Ovary (tissue), 9 donors: Measurements from ENCODE around the gene PACS2. TPM values are rescaled to one million over a fixed set of nuclear protein-coding genes. Genes with fewer than 3 reads are reported as not detected.

Source experiments
- DNase-seq, 5 donors: peaks; one replicate each; pipeline ENCODE4 v3.0.0-alpha.2; 2019 to 2020
- H3K27ac ChIP-seq, 2 donors: fragments of 200-600 bp; one replicate each; pipeline versions ENCODE4 v1.5.1 to v1.8.0; 2019 to 2022
- H3K27me3 ChIP-seq: fragments of 200-600 bp; one replicate; pipeline ENCODE4 v1.8.0; 2022
- H3K36me3 ChIP-seq: fragments of 200-600 bp; sonication (generic); one replicate; pipeline ENCODE4 v1.5.1; 2019
- H3K4me1 ChIP-seq: one replicate; pipeline ENCODE4 v1.8.1; 2013; ENCODE audit warnings: mild to moderate bottlenecking, moderate library complexity; ENCODE audit not compliant: insufficient read depth
- H3K4me3 ChIP-seq: fragments of 200-600 bp; sonication (generic); one replicate; pipeline ENCODE4 v1.5.1; 2017
- H3K9me3 ChIP-seq, 2 donors: fragments of 200-600 bp in 1 of 2; sonication (generic) in 1 of 2; one replicate each; pipeline versions ENCODE4 v1.5.1 to v1.8.1; 2013 to 2019; ENCODE audit warnings: mild to moderate bottlenecking in 1 of 2, moderate library complexity in 1 of 2
- CTCF ChIP-seq, 3 donors: fragments of 450-650 bp in 2 of 3; fragments of 200-600 bp in 1 of 3; IDR thresholded peaks; one replicate each; pipeline versions ENCODE4 v1.5.1 to v1.8.0; 2016 to 2022; ENCODE audit warnings: antibody characterized with exemption in 3 of 3, mild to moderate bottlenecking in 1 of 3
- EP300 ChIP-seq: sonication (generic); formaldehyde crosslinking; IDR thresholded peaks from one replicate; pipeline ENCODE4 v1.6.1; 2017; ENCODE audit warnings: antibody characterized with exemption
- POLR2A ChIP-seq: fragments of 450-650 bp; IDR thresholded peaks from one replicate; pipeline ENCODE4 v1.6.1; 2017; ENCODE audit warnings: antibody characterized with exemption, mild to moderate bottlenecking, moderate library complexity
- WGBS, 3 donors: extraction: QIAGEN DNeasy Blood & Tissue Kit in 1 of 3; methylation state at CpG; one replicate each; pipeline versions ENCODE4 v1.1.5 to v1.1.7; 2013 to 2017; 5-methylcytosine and 5-hydroxymethylcytosine counted together
- intact Hi-C, 4 donors: fragments of 100-400 bp; cut with DNase I; formaldehyde crosslinking; loops; one replicate each; pipeline versions ENCODE4 v1.11.0 to v1.15.1; 2022 to 2023
- polyA plus RNA-seq, 2 donors: library from polyadenylated mRNA; stranded (reverse); fragments of 200-250 nt in 1 of 2; fragments of 350-450 nt in 1 of 2; fragmentation: Illumina TruSeq in 1 of 2; extraction: RNeasy Lipid Tissue Mini Kit (QIAGEN cat#74804) in 1 of 2; gene quantifications; one replicate each; pipeline ENCODE4 v1.2.3, GENCODE V29; 2013 to 2014
- total RNA-seq, 7 donors: library from RNA; depleted of rRNA in 2 of 7; stranded (reverse); fragments of >200 nt in 2 of 7; fragmentation: NEBNext Ultra II Directional in 3 of 7; extraction: Animal tissue kit (Norgen Biotek cat#: 25700) in 3 of 7; gene quantifications; one replicate each; pipeline versions ENCODE4 v1.1.0 to v1.2.4, GENCODE V29; 2016 to 2023
- donor health status: DM: no; HTN: no; CAD: no; lungs with moderate emphysema.
- donor health status: DM: no; HTN: no; CAD: no.
- donor health status: Bipolar disorder and iron deficiency.
- donor health status: DM: yes; HTN: yes; CAD: no.
- donor health status: DM: no; HTN: no; CAD: no.
- donor health status: DM: yes; HTN: yes; CAD: no.

PACS2 gene
- total and polyA plus RNA-seq, 9 donors = 21.2 to 91.9 (median 60.6) TPM

DNA sequence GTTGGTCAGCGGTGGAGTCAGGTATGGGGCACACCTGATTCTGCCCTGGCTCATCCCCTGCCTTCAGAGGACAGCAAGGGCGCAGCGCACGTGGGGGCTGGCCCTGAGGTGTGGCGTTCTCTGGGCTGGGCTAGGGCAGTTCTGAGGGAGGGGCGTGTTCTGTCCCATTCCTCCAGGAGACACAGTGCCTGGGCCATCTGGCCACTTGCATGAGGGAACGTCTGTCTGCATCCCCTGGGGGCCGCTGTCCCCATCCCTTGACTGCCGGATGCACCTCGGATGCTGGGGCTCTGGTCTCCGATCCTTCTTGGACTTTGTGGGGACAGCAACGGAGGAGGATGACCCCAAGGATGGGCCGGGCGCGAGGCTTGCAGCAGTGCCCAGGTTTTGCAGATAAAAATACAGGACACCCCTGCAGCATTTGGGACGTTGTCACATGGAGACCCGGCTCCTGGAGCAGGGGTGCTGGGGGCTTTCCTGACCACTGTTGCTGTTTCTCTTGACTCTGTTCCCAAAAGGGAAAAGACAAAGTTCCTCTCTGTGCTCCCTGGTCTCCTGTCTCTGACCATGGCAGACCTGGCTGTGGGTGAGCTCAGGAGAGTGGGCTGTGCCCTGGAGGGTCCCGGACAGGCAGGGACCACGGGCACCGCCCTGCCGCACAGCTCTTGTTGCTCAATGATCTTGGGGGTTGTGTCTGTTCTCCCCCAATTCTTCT lies 112.0 kb downstream of the PACS2 start:
- Histone ChIP-seq H3K27me3 (no peaks in the 10 kb centered on the region), H3K4me1 (peaks cover 12% of the 10 kb centered on the region), H3K27ac (no peak overlapping the region), H3K9me3 (no peaks in the 10 kb centered on the region), H3K36me3 (no peaks in the 10 kb centered on the region), H3K4me3 (no peak overlapping the region)
- TF ChIP-seq POLR2A (no peak), EP300 (no peak), CTCF (IDR thresholded peaks at IDR 0.05) (no peak)
- intact Hi-C loops = loop anchor here in 1 of 4 donors (10.0 kb wide), 1 partner anchor 48 kb away; the partner anchor contains the start of gene CRIP2
- DNase-seq = no peak
- WGBS, 3 donors = 94 to 96% (median 96%) methylated on average over 21 of the region's 21 CpGs

- intact Hi-C loops = loop anchor here in 1 of 4 donors (10.0 kb wide), 1 partner anchor 47 kb away; the partner anchor contains the start of gene CRIP2
- no peak overlapping the region for H3K4me3 ChIP-seq
- H3K27me3 ChIP-seq = no peaks in the 10 kb centered on the region
- no peak overlapping the region for H3K27ac ChIP-seq
- H3K4me1 ChIP-seq = peaks cover 6% of the 10 kb centered on the region
- no peak for DNase-seq
- TF ChIP-seq POLR2A = no peak
- TF ChIP-seq CTCF (IDR thresholded peaks at IDR 0.05) = no peak
- no peak for TF ChIP-seq EP300
- no peaks in the 10 kb centered on the region for H3K36me3 ChIP-seq
- WGBS, 3 donors = 96 to 98% (median 97%) methylated on average over 10 of the region's 10 CpGs
- no peaks in the 10 kb centered on the region for H3K9me3 ChIP-seq
Observed at GRCh38 chr14:105427412-105427811, 112.9 kb downstream of the PACS2 start.

- H3K27me3 ChIP-seq = no peaks in the 10 kb centered on the region
- no peaks in the 10 kb centered on the region for H3K9me3 ChIP-seq
- no peak for TF ChIP-seq POLR2A
- no peak for TF ChIP-seq EP300
- no peak for TF ChIP-seq CTCF (IDR thresholded peaks at IDR 0.05)
- DNase-seq = no peak
- no peak overlapping the region for H3K4me3 ChIP-seq
- WGBS, 3 donors = 79 to 89% (median 87%) methylated on average over 9 of the region's 9 CpGs
- H3K4me1 ChIP-seq = peaks cover 3% of the 10 kb centered on the region
- no peak overlapping the region for H3K27ac ChIP-seq
- intact Hi-C loops = loop anchor here in 1 of 4 donors (10.0 kb wide), 1 partner anchor 47 kb away; the partner anchor contains the start of gene CRIP2
- no peaks in the 10 kb centered on the region for H3K36me3 ChIP-seq
Observed at GRCh38 chr14:105427936-105428485, 113.5 kb downstream of the PACS2 start.

DNA sequence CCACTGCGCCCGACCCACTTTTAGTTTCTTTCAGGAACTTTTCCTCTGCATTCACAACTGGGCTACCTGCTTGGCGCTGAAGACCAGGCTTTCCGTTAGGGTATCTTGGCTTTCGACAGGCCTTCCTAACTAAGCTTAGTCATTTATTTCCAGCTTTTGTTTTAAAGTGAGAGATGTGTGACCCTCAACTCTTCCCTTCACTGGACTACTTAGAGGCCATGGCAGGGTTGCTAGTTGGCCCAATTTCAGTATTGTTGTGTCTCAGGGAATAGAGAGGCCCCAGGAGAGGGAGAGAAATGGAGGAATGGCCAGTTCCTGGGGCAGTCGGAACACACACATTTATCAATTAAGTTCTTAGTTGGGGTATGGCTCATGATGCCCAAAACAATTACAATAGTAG lies 115.5 kb downstream of the PACS2 start:
- peaks cover 3% of the 10 kb centered on the region for H3K4me1 ChIP-seq
- TF ChIP-seq POLR2A (no peak), CTCF (IDR thresholded peaks at IDR 0.05) (no peak), EP300 (no peak)
- WGBS, 3 donors = 92 to 100% (median 94%) methylated on average over 6 of the region's 6 CpGs
- no peaks in the 10 kb centered on the region for H3K36me3 ChIP-seq
- intact Hi-C loops = no loop called here
- no peak overlapping the region for H3K4me3 ChIP-seq
- no peak overlapping the region for H3K27ac ChIP-seq
- no peaks in the 10 kb centered on the region for H3K9me3 ChIP-seq
- no peaks in the 10 kb centered on the region for H3K27me3 ChIP-seq
- DNase-seq = no peak
